PFSK-1 (cell line): Measurements from ENCODE around the gene IGF2BP2.

Experiments used
- POLR2AphosphoS5 ChIP-seq: IDR thresholded peaks from 2 replicates; pipeline ENCODE4 v1.6.1; 2012; ENCODE audit warnings: low read depth, mild to moderate bottlenecking, control low read depth, low read length, moderate library complexity
- REST ChIP-seq, 2 experiments: IDR thresholded peaks; 2 replicates each; pipeline versions ENCODE4 v1.6.1 to v1.8.0; 2011 to 2012; ENCODE audit warnings: low read depth in 2 of 2, low read length in 2 of 2, control low read depth in 1 of 2, inconsistent platforms in 1 of 2, mild to moderate bottlenecking in 1 of 2, moderate library complexity in 1 of 2; ENCODE audit not compliant: insufficient read depth in 1 of 2
- SIN3A ChIP-seq: IDR thresholded peaks from 2 replicates; pipeline ENCODE4 v1.6.1; 2012; ENCODE audit warnings: mild to moderate bottlenecking, low read length, moderate library complexity, borderline replicate concordance; ENCODE audit not compliant: insufficient read depth
- TAF1 ChIP-seq: IDR thresholded peaks from 2 replicates; pipeline ENCODE4 v1.6.1; 2012; ENCODE audit warnings: low read length, control low read depth, borderline replicate concordance; ENCODE audit not compliant: insufficient read depth

- no peak for TF ChIP-seq SIN3A
- TF ChIP-seq POLR2AphosphoS5, result no peak
- TF ChIP-seq REST (IDR thresholded peaks at IDR 0.05; ENCODE audit: insufficient read depth in 1 of 2, low read depth in 2 of 2, low read length in 2 of 2), result no peak
- no peak for TF ChIP-seq TAF1
Observed at GRCh38 chr3:185645596-185646381, 179.1 kb downstream of the IGF2BP2 start.
